Gastrocnemius medialis (tissue), 4 donors: ENCODE results near the gene OR8K5. TPM values are rescaled to one million over a fixed set of nuclear protein-coding genes. Genes with fewer than 3 reads are reported as not detected.

Experiments
- ATAC-seq, 2 donors: fragments of 150-250 bp; one replicate each; pipeline ENCODE4 v1.9.1; 2016
- DNase-seq, 2 donors: peaks; one replicate each; pipeline ENCODE4 v3.0.0-alpha.2; 2019
- H3K27ac ChIP-seq, 4 donors: fragments of 200-600 bp; sonication (generic); 1 replicate in 1 of 4; 2 replicates in 3 of 4; pipeline ENCODE4 v1.5.1; 2016 to 2018; ENCODE audit warnings: mild to moderate bottlenecking in 2 of 4, moderate library complexity in 1 of 4
- H3K27me3 ChIP-seq, 3 donors: fragments of 200-600 bp; sonication (generic) in 2 of 3; 1 replicate in 1 of 3; 2 replicates in 2 of 3; pipeline versions ENCODE4 v1.5.1 to v1.6.0; 2016 to 2019; ENCODE audit warnings: mild to moderate bottlenecking in 1 of 3, moderate library complexity in 1 of 3
- H3K36me3 ChIP-seq, 2 donors: fragments of 200-600 bp; sonication (generic) in 1 of 2; one replicate each; pipeline ENCODE4 v1.5.1; 2017 to 2018
- H3K4me1 ChIP-seq, 2 donors: fragments of 200-600 bp; sonication (generic) in 1 of 2; one replicate each; pipeline ENCODE4 v1.5.1; 2016 to 2017; ENCODE audit warnings: mild to moderate bottlenecking in 2 of 2
- H3K4me3 ChIP-seq, 4 donors: fragments of 200-600 bp; sonication (generic) in 3 of 4; 1 replicate in 1 of 4; 2 replicates in 3 of 4; pipeline ENCODE4 v1.5.1; 2016 to 2019; ENCODE audit warnings: mild to moderate bottlenecking in 2 of 4
- H3K9me3 ChIP-seq, 3 donors: fragments of 200-600 bp; sonication (generic) in 2 of 3; 1 replicate in 1 of 3; 2 replicates in 2 of 3; pipeline ENCODE4 v1.5.1; 2016 to 2019
- POLR2A ChIP-seq, 2 donors: fragments of 450-650 bp; IDR thresholded peaks; one replicate each; pipeline ENCODE4 v1.6.1; 2017; ENCODE audit warnings: antibody characterized with exemption in 2 of 2, mild to moderate bottlenecking in 2 of 2, moderate library complexity in 2 of 2
- in situ Hi-C, 4 donors: fragments of 200-750 bp; cut with MboI; loops; one replicate each; pipeline versions ENCODE4 v1.15.0 to v1.8.0; 2017; ENCODE audit warnings: low sequenced_read_pairs in 4 of 4
- intact Hi-C: fragments of 100-400 bp; cut with DNase I; formaldehyde crosslinking; loops from one replicate; pipeline ENCODE4 v1.15.1; 2023; ENCODE audit warnings: low total_unique reads
- total RNA-seq, 4 donors: library from RNA; depleted of rRNA; stranded (reverse); fragments of >200 nt; gene quantifications; one replicate each; pipeline versions ENCODE4 v1.1.0 to v1.2.3, GENCODE V29; 2016
- TF ChIP-seq, protein P1 (sequence below), 5 experiments: fragments of 450-650 bp in 3 of 5; fragments of 200-600 bp in 2 of 5; sonication (generic) in 2 of 5; IDR thresholded peaks in 4 of 5; conservative IDR thresholded peaks in 1 of 5; 1 replicate in 4 of 5; 2 replicates in 1 of 5; pipeline ENCODE4 v1.5.1; 2016 to 2019; ENCODE audit warnings: antibody characterized with exemption in 5 of 5, mild to moderate bottlenecking in 3 of 5, moderate library complexity in 3 of 5

OR8K5 gene, protein sequence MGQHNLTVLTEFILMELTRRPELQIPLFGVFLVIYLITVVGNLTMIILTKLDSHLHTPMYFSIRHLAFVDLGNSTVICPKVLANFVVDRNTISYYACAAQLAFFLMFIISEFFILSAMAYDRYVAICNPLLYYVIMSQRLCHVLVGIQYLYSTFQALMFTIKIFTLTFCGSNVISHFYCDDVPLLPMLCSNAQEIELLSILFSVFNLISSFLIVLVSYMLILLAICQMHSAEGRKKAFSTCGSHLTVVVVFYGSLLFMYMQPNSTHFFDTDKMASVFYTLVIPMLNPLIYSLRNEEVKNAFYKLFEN
- total RNA-seq: not detected

DNA sequence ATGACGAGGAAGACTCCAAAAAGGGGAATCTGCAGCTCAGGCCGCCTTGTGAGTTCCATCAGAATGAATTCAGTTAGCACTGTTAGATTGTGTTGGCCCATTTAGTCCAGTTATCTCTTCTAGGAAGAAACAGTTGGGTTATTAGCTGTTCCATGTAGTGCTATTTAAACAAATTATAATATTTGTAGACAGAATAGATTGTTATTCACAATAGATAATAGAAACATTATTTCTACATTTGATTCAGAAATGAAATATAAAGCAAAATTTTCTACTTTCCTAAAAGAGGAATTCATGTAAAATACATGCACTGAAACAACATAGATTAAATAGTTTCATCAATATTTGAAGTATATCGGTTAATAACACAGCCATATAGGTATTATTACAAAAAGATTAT is at the start of gene OR8K5:
Gene OR8K5, minus strand, starts transcription at position 101 of the 400 bp plus-strand sequence. Its CDS starts 0 bp downstream, at position 101.
- Histone ChIP-seq H3K27me3 (no peaks in the 10 kb centered on the region), H3K4me1 (no peaks in the 10 kb centered on the region), H3K36me3 (no peaks in the 10 kb centered on the region), H3K27ac (no peak within 1 kb of the TSS), H3K9me3 (no peaks in the 10 kb centered on the region), H3K4me3 (no peak within 1 kb of the TSS)
- intact Hi-C loops: no loop called here
- in situ Hi-C loops: no loop called here
- DNase-seq: no peak
- TF ChIP-seq POLR2A (IDR thresholded peaks at IDR 0.05): no peak
- TF ChIP-seq, protein P1, sequence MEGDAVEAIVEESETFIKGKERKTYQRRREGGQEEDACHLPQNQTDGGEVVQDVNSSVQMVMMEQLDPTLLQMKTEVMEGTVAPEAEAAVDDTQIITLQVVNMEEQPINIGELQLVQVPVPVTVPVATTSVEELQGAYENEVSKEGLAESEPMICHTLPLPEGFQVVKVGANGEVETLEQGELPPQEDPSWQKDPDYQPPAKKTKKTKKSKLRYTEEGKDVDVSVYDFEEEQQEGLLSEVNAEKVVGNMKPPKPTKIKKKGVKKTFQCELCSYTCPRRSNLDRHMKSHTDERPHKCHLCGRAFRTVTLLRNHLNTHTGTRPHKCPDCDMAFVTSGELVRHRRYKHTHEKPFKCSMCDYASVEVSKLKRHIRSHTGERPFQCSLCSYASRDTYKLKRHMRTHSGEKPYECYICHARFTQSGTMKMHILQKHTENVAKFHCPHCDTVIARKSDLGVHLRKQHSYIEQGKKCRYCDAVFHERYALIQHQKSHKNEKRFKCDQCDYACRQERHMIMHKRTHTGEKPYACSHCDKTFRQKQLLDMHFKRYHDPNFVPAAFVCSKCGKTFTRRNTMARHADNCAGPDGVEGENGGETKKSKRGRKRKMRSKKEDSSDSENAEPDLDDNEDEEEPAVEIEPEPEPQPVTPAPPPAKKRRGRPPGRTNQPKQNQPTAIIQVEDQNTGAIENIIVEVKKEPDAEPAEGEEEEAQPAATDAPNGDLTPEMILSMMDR (IDR thresholded peaks at IDR 0.05 in 4 of 5, conservative IDR thresholded peaks at IDR 0.05 in 1 of 5): no peak
- no peak for ATAC-seq

DNA sequence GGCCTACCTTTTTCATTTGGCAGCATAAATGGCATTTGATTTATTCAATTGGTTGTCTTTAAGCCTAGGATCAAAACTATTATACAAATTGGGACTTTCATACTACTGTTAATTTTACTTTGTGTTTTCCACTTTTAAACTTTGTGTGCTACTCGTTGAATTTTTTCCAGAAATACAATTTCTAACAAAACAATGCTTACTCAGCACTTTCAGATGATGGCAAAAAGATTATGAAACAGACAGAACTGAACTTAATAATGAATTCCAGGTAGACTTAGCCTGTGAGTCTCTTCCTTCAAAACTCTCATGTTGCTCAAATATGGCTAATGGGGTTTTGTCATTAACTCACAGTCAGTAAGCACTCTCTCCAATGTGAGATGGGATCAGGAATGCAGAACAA is 47.7 kb upstream of the OR8K5 start:
- Histone ChIP-seq H3K4me1 (no peaks in the 10 kb centered on the region), H3K27me3 (no peaks in the 10 kb centered on the region), H3K4me3 (no peak overlapping the region), H3K9me3 (no peaks in the 10 kb centered on the region), H3K27ac (no peak overlapping the region), H3K36me3 (no peaks in the 10 kb centered on the region)
- DNase-seq (no peak), ATAC-seq (no peak)
- intact Hi-C loops: no loop called here
- no peak for TF ChIP-seq POLR2A (IDR thresholded peaks at IDR 0.05)
- TF ChIP-seq, protein P1 (IDR thresholded peaks at IDR 0.05 in 4 of 5, conservative IDR thresholded peaks at IDR 0.05 in 1 of 5): no peak
- in situ Hi-C loops: no loop called here

DNA sequence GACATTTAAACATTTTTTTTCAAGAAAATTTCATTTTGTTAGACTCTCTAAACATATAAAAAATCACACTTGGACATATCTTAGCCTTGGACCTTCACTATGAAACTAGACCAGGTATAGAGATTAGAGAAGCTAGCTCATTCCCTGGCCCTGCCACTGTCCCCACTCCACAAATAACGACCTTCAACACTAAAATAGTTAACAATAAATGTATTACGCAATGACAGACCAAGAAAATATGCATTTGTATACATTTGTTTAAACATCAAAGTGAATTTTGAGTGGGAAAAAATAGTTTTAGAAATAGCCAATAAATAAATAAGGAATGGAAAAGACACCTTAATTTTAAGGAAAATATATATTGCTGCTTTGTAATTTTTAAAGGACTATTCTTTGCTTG is 37.2 kb upstream of the OR8K5 start:
- in situ Hi-C loops: no loop called here
- no peak for DNase-seq
- ATAC-seq: no peak
- Histone ChIP-seq H3K36me3 (no peaks in the 10 kb centered on the region), H3K27me3 (no peaks in the 10 kb centered on the region), H3K4me3 (no peak overlapping the region), H3K27ac (no peak overlapping the region), H3K9me3 (no peaks in the 10 kb centered on the region), H3K4me1 (no peaks in the 10 kb centered on the region)
- TF ChIP-seq, protein P1 (IDR thresholded peaks at IDR 0.05 in 4 of 5, conservative IDR thresholded peaks at IDR 0.05 in 1 of 5): no peak
- TF ChIP-seq POLR2A (IDR thresholded peaks at IDR 0.05): no peak
- intact Hi-C loops: no loop called here

DNA sequence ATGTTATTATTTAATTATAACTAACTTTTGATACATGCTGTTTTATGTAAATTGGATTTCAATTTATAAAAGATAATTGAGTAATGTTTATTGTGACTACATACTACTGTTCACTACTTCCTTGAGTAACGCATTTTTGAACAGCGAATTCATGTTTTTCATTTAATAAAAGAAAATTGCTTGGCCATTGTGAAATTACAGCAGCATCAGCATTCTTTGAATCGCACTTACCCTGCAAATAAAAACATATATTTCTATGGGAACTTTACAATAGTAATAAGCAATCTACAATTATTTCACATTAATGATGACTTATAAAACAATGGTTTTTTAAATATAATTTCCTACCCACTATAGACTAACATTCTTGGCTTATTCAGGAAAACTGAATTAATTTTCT is 36.6 kb upstream of the OR8K5 start:
- in situ Hi-C loops: no loop called here
- Histone ChIP-seq H3K27ac (no peak overlapping the region), H3K9me3 (no peaks in the 10 kb centered on the region), H3K36me3 (no peaks in the 10 kb centered on the region), H3K27me3 (no peaks in the 10 kb centered on the region), H3K4me1 (no peaks in the 10 kb centered on the region), H3K4me3 (no peak overlapping the region)
- no peak for DNase-seq
- ATAC-seq: no peak
- intact Hi-C loops: no loop called here
- no peak for TF ChIP-seq POLR2A (IDR thresholded peaks at IDR 0.05)
- TF ChIP-seq, protein P1 (IDR thresholded peaks at IDR 0.05 in 4 of 5, conservative IDR thresholded peaks at IDR 0.05 in 1 of 5): no peak

DNA sequence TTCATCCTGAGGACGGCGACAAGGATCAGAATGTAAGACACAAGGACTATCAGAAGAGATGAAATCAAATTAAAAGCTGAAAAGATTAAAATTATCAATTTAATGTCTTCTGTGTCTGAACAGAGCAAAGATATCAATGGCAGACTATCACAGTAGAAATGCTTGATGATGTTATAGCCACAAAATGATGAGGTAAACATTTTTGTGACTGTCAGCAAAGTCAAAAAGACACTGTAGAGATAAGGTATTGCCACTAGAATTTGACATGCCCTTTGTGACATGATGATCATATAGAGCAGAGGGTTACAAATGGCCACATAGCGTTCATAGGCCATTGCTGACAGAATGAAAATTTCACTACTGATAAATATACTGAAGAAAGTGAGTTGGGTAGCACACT is 28.5 kb upstream of the OR8K5 start:
- H3K4me1 ChIP-seq: no peaks in the 10 kb centered on the region
- in situ Hi-C loops (no loop called here), intact Hi-C loops (no loop called here)
- H3K4me3 ChIP-seq: no peak overlapping the region
- TF ChIP-seq POLR2A (IDR thresholded peaks at IDR 0.05): no peak
- no peaks in the 10 kb centered on the region for H3K27me3 ChIP-seq
- H3K36me3 ChIP-seq: no peaks in the 10 kb centered on the region
- no peak for DNase-seq
- ATAC-seq: no peak
- H3K9me3 ChIP-seq: no peaks in the 10 kb centered on the region
- no peak overlapping the region for H3K27ac ChIP-seq
